C4-2B (cell line): Measurements from ENCODE around the gene PIGP.

Experiments
- ZFX ChIP-seq: fragments of 450-650 bp; IDR thresholded peaks from 2 replicates; pipeline ENCODE4 v1.6.1; 2017
- TF ChIP-seq, protein P1 (sequence below): fragments of 450-650 bp; conservative IDR thresholded peaks from 2 replicates; pipeline ENCODE4 v1.5.1; 2017; ENCODE audit warnings: mild to moderate bottlenecking

DNA sequence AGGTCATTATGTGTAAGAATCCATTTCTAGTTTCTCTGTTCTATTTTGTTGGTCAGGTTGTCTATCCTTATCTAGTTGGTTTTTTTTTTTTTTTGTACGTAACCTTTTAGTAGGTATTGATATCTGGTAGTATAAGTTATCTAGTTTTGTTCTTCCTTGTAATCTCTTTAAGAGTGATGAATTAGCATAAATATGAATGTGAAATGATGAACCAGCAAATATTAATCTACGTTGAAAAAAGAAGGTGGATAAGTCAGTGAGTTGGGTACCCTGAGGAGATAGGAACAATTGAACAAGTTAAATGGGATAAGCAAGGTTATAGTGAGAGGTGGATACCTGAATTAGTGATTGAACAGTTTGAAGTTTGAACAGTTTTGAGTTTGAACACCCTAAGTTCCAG is 34.1 kb upstream of the PIGP start:
- TF ChIP-seq, protein P1, sequence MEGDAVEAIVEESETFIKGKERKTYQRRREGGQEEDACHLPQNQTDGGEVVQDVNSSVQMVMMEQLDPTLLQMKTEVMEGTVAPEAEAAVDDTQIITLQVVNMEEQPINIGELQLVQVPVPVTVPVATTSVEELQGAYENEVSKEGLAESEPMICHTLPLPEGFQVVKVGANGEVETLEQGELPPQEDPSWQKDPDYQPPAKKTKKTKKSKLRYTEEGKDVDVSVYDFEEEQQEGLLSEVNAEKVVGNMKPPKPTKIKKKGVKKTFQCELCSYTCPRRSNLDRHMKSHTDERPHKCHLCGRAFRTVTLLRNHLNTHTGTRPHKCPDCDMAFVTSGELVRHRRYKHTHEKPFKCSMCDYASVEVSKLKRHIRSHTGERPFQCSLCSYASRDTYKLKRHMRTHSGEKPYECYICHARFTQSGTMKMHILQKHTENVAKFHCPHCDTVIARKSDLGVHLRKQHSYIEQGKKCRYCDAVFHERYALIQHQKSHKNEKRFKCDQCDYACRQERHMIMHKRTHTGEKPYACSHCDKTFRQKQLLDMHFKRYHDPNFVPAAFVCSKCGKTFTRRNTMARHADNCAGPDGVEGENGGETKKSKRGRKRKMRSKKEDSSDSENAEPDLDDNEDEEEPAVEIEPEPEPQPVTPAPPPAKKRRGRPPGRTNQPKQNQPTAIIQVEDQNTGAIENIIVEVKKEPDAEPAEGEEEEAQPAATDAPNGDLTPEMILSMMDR = no peak
- no peak for TF ChIP-seq ZFX
